ENCODE measurements around the gene OR52I2. TPM values are rescaled to one million over a fixed set of nuclear protein-coding genes. Genes with fewer than 3 reads are reported as not detected.

Gene OR52I2
- total RNA-seq, 4 donors from 2014 or later: not detected

DNA sequence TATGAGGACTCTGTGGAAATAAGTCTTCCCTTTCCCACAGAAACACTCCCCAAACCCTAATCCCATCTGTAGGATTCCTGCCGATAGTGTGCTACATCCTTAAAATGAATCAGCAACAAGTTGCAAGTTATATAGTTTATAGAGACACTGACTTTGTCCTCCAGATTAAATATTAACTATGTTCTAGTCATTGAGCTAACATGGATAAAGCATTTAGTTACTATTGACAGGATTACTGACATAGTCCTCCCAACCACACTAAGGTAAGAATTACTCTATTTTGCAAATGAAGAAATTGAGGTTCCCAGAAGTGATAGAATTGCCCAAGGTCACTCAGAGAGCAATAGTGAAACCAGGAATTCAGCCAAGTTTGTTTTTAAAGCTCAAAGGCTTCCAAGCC is 34.7 kb upstream of the OR52I2 start:
- H3K9me3 ChIP-seq: peaks cover 0 to 17% (median 0%) of the 10 kb centered on the region in 3 donors
- H3K4me3 ChIP-seq: no peak overlapping the region
- ATAC-seq: no peak
- TF ChIP-seq EP300 (IDR thresholded peaks at IDR 0.05) (no peak), POLR2A (IDR thresholded peaks at IDR 0.05) (no peak), POLR2AphosphoS5 (IDR thresholded peaks at IDR 0.05) (no peak)
- TF ChIP-seq, protein P1, sequence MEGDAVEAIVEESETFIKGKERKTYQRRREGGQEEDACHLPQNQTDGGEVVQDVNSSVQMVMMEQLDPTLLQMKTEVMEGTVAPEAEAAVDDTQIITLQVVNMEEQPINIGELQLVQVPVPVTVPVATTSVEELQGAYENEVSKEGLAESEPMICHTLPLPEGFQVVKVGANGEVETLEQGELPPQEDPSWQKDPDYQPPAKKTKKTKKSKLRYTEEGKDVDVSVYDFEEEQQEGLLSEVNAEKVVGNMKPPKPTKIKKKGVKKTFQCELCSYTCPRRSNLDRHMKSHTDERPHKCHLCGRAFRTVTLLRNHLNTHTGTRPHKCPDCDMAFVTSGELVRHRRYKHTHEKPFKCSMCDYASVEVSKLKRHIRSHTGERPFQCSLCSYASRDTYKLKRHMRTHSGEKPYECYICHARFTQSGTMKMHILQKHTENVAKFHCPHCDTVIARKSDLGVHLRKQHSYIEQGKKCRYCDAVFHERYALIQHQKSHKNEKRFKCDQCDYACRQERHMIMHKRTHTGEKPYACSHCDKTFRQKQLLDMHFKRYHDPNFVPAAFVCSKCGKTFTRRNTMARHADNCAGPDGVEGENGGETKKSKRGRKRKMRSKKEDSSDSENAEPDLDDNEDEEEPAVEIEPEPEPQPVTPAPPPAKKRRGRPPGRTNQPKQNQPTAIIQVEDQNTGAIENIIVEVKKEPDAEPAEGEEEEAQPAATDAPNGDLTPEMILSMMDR (IDR thresholded peaks at IDR 0.05): no peak
- H3K27ac ChIP-seq: no peak overlapping the region
- no peaks in the 10 kb centered on the region for H3K27me3 ChIP-seq
- 100% methylated on average over 1 of the region's 1 CpG; no CpG with 5 or more reads in 1 of the 2 donors for WGBS, 2 donors (ENCODE audit: low coverage in 1 of 2)
- no peaks in the 10 kb centered on the region for H3K4me1 ChIP-seq
- no peaks in the 10 kb centered on the region for H3K36me3 ChIP-seq

DNA sequence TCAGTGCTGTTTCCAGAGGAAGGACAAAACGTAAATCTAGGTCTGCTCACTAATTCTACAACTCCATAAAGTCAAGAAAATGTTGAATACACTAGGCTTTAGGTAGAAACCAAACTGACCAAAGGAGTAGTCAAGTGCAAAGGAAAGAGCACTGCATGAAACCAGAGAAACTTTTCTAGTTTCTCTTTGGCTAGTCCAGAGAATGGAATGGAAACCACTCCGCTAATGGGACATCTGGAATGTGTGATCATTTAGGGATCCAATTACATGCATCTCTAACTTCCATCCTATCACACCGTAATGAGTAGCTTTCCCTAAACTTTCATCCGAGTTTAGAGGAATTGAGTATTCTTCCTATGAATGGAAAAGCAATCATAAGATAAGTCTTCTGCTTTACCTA is 34.1 kb upstream of the OR52I2 start:
- Histone ChIP-seq H3K36me3 (no peaks in the 10 kb centered on the region), H3K9me3 (peaks cover 0 to 17% (median 0%) of the 10 kb centered on the region in 3 donors), H3K27ac (no peak overlapping the region), H3K4me3 (no peak overlapping the region), H3K4me1 (no peaks in the 10 kb centered on the region), H3K27me3 (peaks cover 4% of the 10 kb centered on the region)
- WGBS, 2 donors (ENCODE audit: low coverage in 1 of 2): 52 to 56% methylated on average over 3 to 4 of the region's 4 CpGs
- ATAC-seq: no peak
- TF ChIP-seq EP300 (IDR thresholded peaks at IDR 0.05) (no peak), POLR2AphosphoS5 (IDR thresholded peaks at IDR 0.05) (no peak), POLR2A (IDR thresholded peaks at IDR 0.05) (no peak)
- TF ChIP-seq, protein P1 (IDR thresholded peaks at IDR 0.05): no peak

DNA sequence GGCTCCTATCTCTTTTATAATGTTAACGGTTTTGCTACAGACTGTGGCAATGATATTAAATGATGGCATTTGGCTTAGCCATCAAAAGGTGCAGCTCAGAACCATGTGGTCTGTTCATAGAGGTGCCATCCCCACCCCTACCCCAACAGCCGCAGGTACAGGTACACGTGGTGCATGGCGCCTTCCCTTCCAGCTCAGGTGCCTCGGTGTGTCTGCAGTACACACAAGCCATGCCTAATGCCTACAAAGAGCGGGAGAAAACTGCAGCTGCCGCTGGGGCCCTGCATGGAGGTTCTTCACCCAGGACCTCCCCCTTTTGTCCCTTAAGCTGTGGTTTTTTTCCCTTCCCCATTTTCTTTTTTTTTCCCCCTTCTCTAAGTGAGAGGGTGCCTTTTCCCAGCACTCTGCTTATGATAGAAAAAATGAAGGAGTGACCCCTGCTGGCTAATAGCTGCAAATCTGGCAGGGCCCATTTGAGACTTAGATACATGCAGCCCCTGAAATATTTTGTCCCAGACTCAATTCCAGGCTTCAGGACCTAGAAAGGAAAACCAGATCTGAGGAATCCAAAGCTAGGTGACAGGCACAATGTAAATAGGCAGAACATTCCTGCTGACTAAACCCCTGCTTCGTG is 30.1 kb upstream of the OR52I2 start:
- no peaks in the 10 kb centered on the region for H3K36me3 ChIP-seq
- TF ChIP-seq POLR2A (IDR thresholded peaks at IDR 0.05) (no peak), EP300 (IDR thresholded peaks at IDR 0.05) (no peak), POLR2AphosphoS5 (IDR thresholded peaks at IDR 0.05) (no peak)
- TF ChIP-seq, protein P1 (IDR thresholded peaks at IDR 0.05): no peak
- no peak for ATAC-seq
- 80% methylated on average over 2 of the region's 8 CpGs for WGBS, 2 donors (ENCODE audit: low coverage in 1 of 2)
- H3K4me1 ChIP-seq: no peaks in the 10 kb centered on the region
- peaks cover 4% of the 10 kb centered on the region for H3K27me3 ChIP-seq
- H3K27ac ChIP-seq: no peak overlapping the region
- H3K9me3 ChIP-seq: peaks cover 0 to 17% (median 0%) of the 10 kb centered on the region in 3 donors
- H3K4me3 ChIP-seq: no peak overlapping the region

DNA sequence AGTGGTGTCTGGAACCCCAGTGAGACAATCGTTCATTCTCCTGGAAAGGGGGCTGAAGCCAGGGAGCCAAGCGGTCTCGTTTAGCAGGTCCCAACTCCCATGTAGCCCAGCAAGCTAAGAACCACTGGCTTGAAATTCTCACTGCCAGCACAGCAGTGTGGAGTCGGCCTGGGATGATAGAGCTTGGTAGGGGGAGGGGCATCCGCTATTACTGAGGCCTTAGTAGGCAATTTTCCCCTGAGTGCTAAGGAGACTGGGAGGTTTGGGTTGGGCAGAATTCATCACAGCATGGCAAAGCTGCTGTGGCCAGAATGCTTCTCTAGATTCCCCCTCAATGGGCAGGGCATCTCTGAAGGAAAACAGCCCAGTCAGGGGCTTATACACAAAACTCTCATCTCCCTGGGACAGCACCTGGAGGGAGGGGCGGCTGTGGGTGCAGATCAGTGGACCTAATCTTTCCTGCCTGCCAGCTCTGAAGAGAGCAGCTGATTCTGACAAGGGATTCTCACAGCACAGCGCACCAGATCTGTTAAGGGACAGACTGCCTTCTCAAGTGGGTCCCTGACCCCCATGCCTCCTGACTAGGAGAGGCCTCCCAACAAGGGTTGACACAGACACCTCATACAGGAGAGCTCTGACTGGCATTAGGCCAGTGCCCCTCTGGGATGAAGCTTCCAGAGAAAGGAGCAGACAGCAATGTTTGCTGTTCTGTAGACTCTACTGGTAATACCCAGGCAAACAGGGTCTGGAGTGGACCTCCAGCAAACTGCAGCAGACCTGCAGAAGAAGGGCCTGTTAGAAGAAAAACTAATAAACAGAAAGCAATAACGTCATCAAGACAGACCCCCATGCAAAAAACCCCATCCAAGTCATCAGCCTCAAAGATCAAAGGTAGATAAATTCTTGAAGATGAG is 21.8 kb upstream of the OR52I2 start:
- Histone ChIP-seq H3K9me3 (peaks cover 0 to 19% (median 0%) of the 10 kb centered on the region in 3 donors), H3K27ac (no peak overlapping the region), H3K27me3 (no peaks in the 10 kb centered on the region), H3K36me3 (no peaks in the 10 kb centered on the region), H3K4me1 (no peaks in the 10 kb centered on the region), H3K4me3 (no peak overlapping the region)
- no peak for ATAC-seq
- WGBS, 2 donors (ENCODE audit: low coverage in 1 of 2): 57% methylated on average over 1 of the region's 8 CpGs
- TF ChIP-seq, protein P1 (IDR thresholded peaks at IDR 0.05): no peak
- TF ChIP-seq EP300 (IDR thresholded peaks at IDR 0.05) (no peak), POLR2AphosphoS5 (IDR thresholded peaks at IDR 0.05) (no peak), POLR2A (IDR thresholded peaks at IDR 0.05) (no peak)
